Liver (tissue), 9 donors: Measurements from ENCODE around the gene POLA1. TPM values are rescaled to one million over a fixed set of nuclear protein-coding genes. Genes with fewer than 3 reads are reported as not detected.

Source experiments
- DNase-seq: peaks from one replicate; pipeline ENCODE4 v3.0.0-alpha.2; 2017; ENCODE audit warnings: low spot score
- H3K27ac ChIP-seq, 2 donors: one replicate each; pipeline ENCODE4 v1.7.0; 2013; ENCODE audit warnings: inconsistent platforms in 2 of 2, low read length in 2 of 2, control low read depth in 1 of 2, low read depth in 1 of 2, mild to moderate bottlenecking in 1 of 2
- H3K27me3 ChIP-seq, 4 donors: one replicate each; pipeline versions ENCODE4 v1.6.1 to v1.7.0; 2013; ENCODE audit warnings: low read length in 3 of 4, inconsistent platforms in 1 of 4, mild to moderate bottlenecking in 1 of 4, moderate library complexity in 1 of 4; ENCODE audit not compliant: control insufficient read depth in 4 of 4, insufficient read depth in 4 of 4
- H3K36me3 ChIP-seq, 4 donors: one replicate each; pipeline versions ENCODE4 v1.6.1 to v1.7.0; 2013; ENCODE audit warnings: low read length in 3 of 4, mild to moderate bottlenecking in 3 of 4, low read depth in 1 of 4, moderate library complexity in 1 of 4; ENCODE audit not compliant: control insufficient read depth in 4 of 4, insufficient read depth in 3 of 4
- H3K4me1 ChIP-seq, 4 donors: one replicate each; pipeline versions ENCODE4 v1.6.1 to v1.7.0; 2013; ENCODE audit warnings: low read length in 3 of 4, mild to moderate bottlenecking in 3 of 4, moderate library complexity in 1 of 4; ENCODE audit not compliant: control insufficient read depth in 4 of 4, insufficient read depth in 4 of 4
- H3K4me3 ChIP-seq, 3 donors: one replicate each; pipeline versions ENCODE4 v1.6.1 to v1.7.0; 2013; ENCODE audit warnings: low read length in 3 of 3, control low read depth in 1 of 3, low read depth in 1 of 3, mild to moderate bottlenecking in 1 of 3
- H3K9ac ChIP-seq, 2 donors: one replicate each; pipeline ENCODE4 v1.7.0; 2013; ENCODE audit warnings: low read length in 2 of 2, mild to moderate bottlenecking in 2 of 2, moderate library complexity in 2 of 2, control low read depth in 1 of 2, low read depth in 1 of 2
- H3K9me3 ChIP-seq, 4 donors: one replicate each; pipeline versions ENCODE4 v1.6.1 to v1.7.0; 2013; ENCODE audit warnings: low read length in 3 of 4; ENCODE audit not compliant: control insufficient read depth in 4 of 4
- FOXA1 ChIP-seq: IDR thresholded peaks from 2 replicates; pipeline ENCODE4 v1.6.1; 2016; ENCODE audit warnings: antibody characterized with exemption
- FOXA2 ChIP-seq: IDR thresholded peaks from 2 replicates; pipeline ENCODE4 v1.6.1; 2016; ENCODE audit warnings: antibody characterized with exemption
- GABPA ChIP-seq, 2 donors: IDR thresholded peaks in 1 of 2; conservative IDR thresholded peaks in 1 of 2; 2 replicates each; pipeline ENCODE4 v1.6.1; 2016; ENCODE audit warnings: antibody characterized with exemption in 2 of 2, mild to moderate bottlenecking in 1 of 2, moderate library complexity in 1 of 2
- HNF4A ChIP-seq, 2 donors: conservative IDR thresholded peaks; 2 replicates each; pipeline ENCODE4 v1.6.1; 2016; ENCODE audit warnings: antibody characterized with exemption in 2 of 2, mild to moderate bottlenecking in 2 of 2
- HNF4G ChIP-seq: IDR thresholded peaks from 2 replicates; pipeline ENCODE4 v1.6.1; 2016; ENCODE audit warnings: antibody characterized with exemption
- RAD21 ChIP-seq, 2 donors: IDR thresholded peaks; 2 replicates each; pipeline ENCODE4 v1.6.1; 2016; ENCODE audit warnings: antibody characterized with exemption in 2 of 2, mild to moderate bottlenecking in 2 of 2
- SP1 ChIP-seq: IDR thresholded peaks from 2 replicates; pipeline ENCODE4 v1.6.1; 2018; ENCODE audit warnings: antibody characterized with exemption, mild to moderate bottlenecking
- TAF1 ChIP-seq: conservative IDR thresholded peaks from 2 replicates; pipeline ENCODE4 v1.6.1; 2016; ENCODE audit warnings: antibody characterized with exemption, mild to moderate bottlenecking
- YY1 ChIP-seq: IDR thresholded peaks from 2 replicates; pipeline ENCODE4 v1.6.1; 2016; ENCODE audit warnings: antibody characterized with exemption, mild to moderate bottlenecking
- WGBS: extraction: QIAGEN DNeasy Blood & Tissue Kit; methylation state at CpG from one replicate; pipeline ENCODE4 v1.1.7; 2013; 5-methylcytosine and 5-hydroxymethylcytosine counted together
- polyA plus RNA-seq, 2 donors: library from polyadenylated mRNA; stranded (reverse) in 1 of 2; unstranded in 1 of 2; fragments of 200-250 nt in 1 of 2; fragments of >200 nt in 1 of 2; fragmentation: Nextera tagmentation in 1 of 2; extraction: Ambion mirVana in 1 of 2; gene quantifications; one replicate each; pipeline versions ENCODE4 v1.2.1 to v1.2.3, GENCODE V29; 2013 to 2015
- total RNA-seq, 2 donors: library from RNA; depleted of rRNA; stranded (reverse); fragments of >200 nt; gene quantifications; one replicate each; pipeline ENCODE4 v1.2.3, GENCODE V29; 2014
- TF ChIP-seq, protein P1 (sequence below): IDR thresholded peaks from 2 replicates; pipeline ENCODE4 v1.6.1; 2016; ENCODE audit warnings: antibody characterized with exemption
- TF ChIP-seq, protein P2 (sequence below): IDR thresholded peaks from 2 replicates; pipeline ENCODE4 v1.6.1; 2016; ENCODE audit warnings: antibody characterized with exemption, mild to moderate bottlenecking
- TF ChIP-seq, protein P3 (sequence below): IDR thresholded peaks from 2 replicates; pipeline ENCODE4 v1.6.1; 2016; ENCODE audit warnings: antibody characterized with exemption
- TF ChIP-seq, protein P4 (sequence below): IDR thresholded peaks from 2 replicates; pipeline ENCODE4 v1.6.1; 2016; ENCODE audit warnings: antibody characterized with exemption
- TF ChIP-seq, protein P5 (sequence below): fragments of 150-350 bp; IDR thresholded peaks from 2 replicates; pipeline ENCODE4 v1.5.1; 2017; ENCODE audit warnings: improper control_type of control experiment, low read depth, low read length; ENCODE audit not compliant: missing input control
- donor health status: healthy.
- donor health status: healthy.
- donor health status: healthy.
- donor health status: healthy.
- donor health status: healthy.

Gene POLA1
- total and polyA plus RNA-seq, 4 donors, result 0.93 to 12.7 (median 4.3) TPM

DNA sequence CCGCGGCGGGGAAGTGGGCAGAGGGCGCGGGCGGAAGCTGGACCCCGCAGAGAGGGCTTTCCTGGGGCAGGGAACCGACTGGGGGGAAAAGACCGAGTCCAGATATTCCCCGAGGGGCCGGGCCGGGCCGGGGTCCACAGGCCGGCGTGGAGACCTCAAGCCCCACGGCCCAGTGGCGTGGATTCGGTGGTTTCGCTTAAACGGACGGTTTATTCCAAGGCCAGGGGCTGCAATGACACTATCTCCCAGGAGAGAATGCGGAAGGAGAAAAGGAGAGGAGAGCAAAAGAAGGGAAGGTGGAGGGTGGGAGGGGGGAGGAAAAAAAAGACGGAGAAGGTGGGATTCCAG is 311.3 kb downstream of the POLA1 start:
- H3K9ac ChIP-seq, result no peak overlapping the region
- TF ChIP-seq TAF1 (no peak), FOXA1 (no peak), YY1 (no peak), RAD21 (IDR thresholded peaks at IDR 0.05) (no peak), FOXA2 (no peak), HNF4G (no peak), SP1 (no peak)
- TF ChIP-seq, protein P1, sequence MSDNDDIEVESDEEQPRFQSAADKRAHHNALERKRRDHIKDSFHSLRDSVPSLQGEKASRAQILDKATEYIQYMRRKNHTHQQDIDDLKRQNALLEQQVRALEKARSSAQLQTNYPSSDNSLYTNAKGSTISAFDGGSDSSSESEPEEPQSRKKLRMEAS, result no peak
- TF ChIP-seq, protein P2, sequence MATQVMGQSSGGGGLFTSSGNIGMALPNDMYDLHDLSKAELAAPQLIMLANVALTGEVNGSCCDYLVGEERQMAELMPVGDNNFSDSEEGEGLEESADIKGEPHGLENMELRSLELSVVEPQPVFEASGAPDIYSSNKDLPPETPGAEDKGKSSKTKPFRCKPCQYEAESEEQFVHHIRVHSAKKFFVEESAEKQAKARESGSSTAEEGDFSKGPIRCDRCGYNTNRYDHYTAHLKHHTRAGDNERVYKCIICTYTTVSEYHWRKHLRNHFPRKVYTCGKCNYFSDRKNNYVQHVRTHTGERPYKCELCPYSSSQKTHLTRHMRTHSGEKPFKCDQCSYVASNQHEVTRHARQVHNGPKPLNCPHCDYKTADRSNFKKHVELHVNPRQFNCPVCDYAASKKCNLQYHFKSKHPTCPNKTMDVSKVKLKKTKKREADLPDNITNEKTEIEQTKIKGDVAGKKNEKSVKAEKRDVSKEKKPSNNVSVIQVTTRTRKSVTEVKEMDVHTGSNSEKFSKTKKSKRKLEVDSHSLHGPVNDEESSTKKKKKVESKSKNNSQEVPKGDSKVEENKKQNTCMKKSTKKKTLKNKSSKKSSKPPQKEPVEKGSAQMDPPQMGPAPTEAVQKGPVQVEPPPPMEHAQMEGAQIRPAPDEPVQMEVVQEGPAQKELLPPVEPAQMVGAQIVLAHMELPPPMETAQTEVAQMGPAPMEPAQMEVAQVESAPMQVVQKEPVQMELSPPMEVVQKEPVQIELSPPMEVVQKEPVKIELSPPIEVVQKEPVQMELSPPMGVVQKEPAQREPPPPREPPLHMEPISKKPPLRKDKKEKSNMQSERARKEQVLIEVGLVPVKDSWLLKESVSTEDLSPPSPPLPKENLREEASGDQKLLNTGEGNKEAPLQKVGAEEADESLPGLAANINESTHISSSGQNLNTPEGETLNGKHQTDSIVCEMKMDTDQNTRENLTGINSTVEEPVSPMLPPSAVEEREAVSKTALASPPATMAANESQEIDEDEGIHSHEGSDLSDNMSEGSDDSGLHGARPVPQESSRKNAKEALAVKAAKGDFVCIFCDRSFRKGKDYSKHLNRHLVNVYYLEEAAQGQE, result no peak
- peaks cover 0 to 16% (median 2%) of the 10 kb centered on the region in 4 donors for H3K27me3 ChIP-seq
- peak overlapping the region in 1 of 3 donors; percentile 33 for H3K4me3 ChIP-seq
- 3% methylated on average over 23 of the region's 23 CpGs for WGBS
- no peaks in the 10 kb centered on the region for H3K36me3 ChIP-seq
- H3K9me3 ChIP-seq, result no peaks in the 10 kb centered on the region
- H3K4me1 ChIP-seq, result peaks cover 7 to 32% (median 14%) of the 10 kb centered on the region in 4 donors
- DNase-seq, result no peak
- H3K27ac ChIP-seq, result no peak overlapping the region

DNA sequence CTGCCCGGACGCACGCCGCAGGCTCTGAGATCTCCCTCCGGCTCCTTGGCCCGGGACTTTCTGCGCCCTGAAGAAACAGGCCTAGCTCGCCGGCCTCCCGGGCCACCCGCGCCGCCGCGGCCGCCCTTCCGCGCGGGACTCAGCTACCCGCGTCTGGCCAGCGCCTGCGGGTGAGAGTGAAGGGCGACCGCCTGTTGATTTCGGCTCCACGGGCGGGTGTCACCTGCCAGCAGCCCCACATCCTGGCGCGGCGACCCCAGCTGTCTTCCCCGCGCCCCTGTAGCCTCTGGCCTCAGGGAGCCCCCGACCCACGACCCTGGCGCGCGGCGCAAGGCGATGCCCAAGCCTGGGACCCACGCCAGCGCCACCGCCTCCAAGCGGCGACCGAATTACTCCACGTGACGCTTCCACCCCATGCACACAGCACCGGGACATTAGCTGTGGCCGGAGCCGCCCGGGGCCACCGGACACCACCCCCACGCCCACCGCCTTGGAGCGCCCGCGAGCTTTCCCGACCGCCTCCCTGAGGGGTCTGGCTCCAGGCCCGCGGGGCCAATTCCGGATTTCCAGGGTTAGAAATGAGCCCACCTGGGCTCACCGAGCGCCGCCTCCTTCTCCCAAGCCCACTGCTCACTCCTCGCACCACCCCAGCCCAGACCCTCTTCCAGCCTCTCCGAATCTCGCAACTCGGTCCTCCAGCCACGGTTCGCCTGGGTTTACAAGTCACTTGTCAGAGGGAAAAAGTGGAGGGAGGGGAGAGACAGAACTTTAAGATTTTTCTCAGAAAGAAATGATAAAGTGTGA is 311.9 kb downstream of the POLA1 start:
- WGBS, result 4% methylated on average over 72 of the region's 72 CpGs
- Histone ChIP-seq H3K4me1 (peaks cover 7 to 32% (median 14%) of the 10 kb centered on the region in 4 donors), H3K9ac (no peak overlapping the region), H3K4me3 (peak overlapping the region in 1 of 3 donors; percentile 33), H3K36me3 (no peaks in the 10 kb centered on the region), H3K9me3 (no peaks in the 10 kb centered on the region), H3K27ac (no peak overlapping the region), H3K27me3 (peaks cover 0 to 16% (median 2%) of the 10 kb centered on the region in 4 donors)
- TF ChIP-seq, protein P3, sequence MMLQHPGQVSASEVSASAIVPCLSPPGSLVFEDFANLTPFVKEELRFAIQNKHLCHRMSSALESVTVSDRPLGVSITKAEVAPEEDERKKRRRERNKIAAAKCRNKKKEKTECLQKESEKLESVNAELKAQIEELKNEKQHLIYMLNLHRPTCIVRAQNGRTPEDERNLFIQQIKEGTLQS, result no peak
- TF ChIP-seq YY1 (no peak), GABPA (IDR thresholded peaks at IDR 0.05 in 1 of 2, conservative IDR thresholded peaks at IDR 0.05 in 1 of 2) (no peak), FOXA2 (no peak), TAF1 (no peak), FOXA1 (no peak), RAD21 (IDR thresholded peaks at IDR 0.05) (no peak), HNF4G (no peak), HNF4A (conservative IDR thresholded peaks at IDR 0.05) (no peak)
- TF ChIP-seq, protein P4, sequence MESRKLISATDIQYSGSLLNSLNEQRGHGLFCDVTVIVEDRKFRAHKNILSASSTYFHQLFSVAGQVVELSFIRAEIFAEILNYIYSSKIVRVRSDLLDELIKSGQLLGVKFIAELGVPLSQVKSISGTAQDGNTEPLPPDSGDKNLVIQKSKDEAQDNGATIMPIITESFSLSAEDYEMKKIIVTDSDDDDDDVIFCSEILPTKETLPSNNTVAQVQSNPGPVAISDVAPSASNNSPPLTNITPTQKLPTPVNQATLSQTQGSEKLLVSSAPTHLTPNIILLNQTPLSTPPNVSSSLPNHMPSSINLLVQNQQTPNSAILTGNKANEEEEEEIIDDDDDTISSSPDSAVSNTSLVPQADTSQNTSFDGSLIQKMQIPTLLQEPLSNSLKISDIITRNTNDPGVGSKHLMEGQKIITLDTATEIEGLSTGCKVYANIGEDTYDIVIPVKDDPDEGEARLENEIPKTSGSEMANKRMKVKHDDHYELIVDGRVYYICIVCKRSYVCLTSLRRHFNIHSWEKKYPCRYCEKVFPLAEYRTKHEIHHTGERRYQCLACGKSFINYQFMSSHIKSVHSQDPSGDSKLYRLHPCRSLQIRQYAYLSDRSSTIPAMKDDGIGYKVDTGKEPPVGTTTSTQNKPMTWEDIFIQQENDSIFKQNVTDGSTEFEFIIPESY, result no peak
- TF ChIP-seq, protein P5, sequence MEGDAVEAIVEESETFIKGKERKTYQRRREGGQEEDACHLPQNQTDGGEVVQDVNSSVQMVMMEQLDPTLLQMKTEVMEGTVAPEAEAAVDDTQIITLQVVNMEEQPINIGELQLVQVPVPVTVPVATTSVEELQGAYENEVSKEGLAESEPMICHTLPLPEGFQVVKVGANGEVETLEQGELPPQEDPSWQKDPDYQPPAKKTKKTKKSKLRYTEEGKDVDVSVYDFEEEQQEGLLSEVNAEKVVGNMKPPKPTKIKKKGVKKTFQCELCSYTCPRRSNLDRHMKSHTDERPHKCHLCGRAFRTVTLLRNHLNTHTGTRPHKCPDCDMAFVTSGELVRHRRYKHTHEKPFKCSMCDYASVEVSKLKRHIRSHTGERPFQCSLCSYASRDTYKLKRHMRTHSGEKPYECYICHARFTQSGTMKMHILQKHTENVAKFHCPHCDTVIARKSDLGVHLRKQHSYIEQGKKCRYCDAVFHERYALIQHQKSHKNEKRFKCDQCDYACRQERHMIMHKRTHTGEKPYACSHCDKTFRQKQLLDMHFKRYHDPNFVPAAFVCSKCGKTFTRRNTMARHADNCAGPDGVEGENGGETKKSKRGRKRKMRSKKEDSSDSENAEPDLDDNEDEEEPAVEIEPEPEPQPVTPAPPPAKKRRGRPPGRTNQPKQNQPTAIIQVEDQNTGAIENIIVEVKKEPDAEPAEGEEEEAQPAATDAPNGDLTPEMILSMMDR, result no peak
- DNase-seq, result no peak
